HG03196 (cell line): ENCODE data around the gene RBM7.
A peak's percentile ranks its signal among the peaks of the same experiment; 100 is the strongest.

Experiments
- ATAC-seq: cut with Tn5 transposase; IDR thresholded peaks from one replicate; pipeline ENCODE4 v1.9.1; 2021; ENCODE audit not compliant: unreplicated experiment

Gene RBM7, protein sequence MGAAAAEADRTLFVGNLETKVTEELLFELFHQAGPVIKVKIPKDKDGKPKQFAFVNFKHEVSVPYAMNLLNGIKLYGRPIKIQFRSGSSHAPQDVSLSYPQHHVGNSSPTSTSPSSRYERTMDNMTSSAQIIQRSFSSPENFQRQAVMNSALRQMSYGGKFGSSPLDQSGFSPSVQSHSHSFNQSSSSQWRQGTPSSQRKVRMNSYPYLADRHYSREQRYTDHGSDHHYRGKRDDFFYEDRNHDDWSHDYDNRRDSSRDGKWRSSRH

GRCh38 chr11:114400216-114400914, at the start of gene RBM7, which contains the start of gene C11orf71:
RBM7 (plus strand) TSS chr11:114400666; CDS start chr11:114400672, 6 bp downstream.
C11orf71 (minus strand) TSS chr11:114400511; CDS start chr11:114400331, 180 bp downstream.
- ATAC-seq, result peak; percentile 97

GRCh38 chr11:114353443-114353842, 47.0 kb upstream of the RBM7 start:
- ATAC-seq, result no peak

DNA sequence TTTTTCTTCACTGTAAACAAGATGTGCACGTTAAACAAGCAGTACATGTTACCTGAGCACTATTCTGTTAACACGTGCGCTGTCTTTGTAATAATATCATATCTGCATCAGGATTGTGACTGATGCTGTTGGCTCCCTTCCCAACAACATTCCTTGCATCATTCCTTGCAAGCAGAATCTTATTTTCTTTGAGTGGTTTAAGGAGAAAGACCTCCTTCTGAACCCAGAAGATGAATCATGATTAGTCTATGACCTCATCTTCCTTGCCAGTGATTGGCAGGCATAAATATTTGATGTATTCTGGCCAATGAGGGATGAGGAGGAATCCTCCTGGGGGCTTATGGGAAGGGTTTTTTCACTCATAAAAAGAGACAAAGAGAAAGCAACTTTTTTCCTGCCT, 46.4 kb upstream of the RBM7 start:
- ATAC-seq, result no peak

DNA sequence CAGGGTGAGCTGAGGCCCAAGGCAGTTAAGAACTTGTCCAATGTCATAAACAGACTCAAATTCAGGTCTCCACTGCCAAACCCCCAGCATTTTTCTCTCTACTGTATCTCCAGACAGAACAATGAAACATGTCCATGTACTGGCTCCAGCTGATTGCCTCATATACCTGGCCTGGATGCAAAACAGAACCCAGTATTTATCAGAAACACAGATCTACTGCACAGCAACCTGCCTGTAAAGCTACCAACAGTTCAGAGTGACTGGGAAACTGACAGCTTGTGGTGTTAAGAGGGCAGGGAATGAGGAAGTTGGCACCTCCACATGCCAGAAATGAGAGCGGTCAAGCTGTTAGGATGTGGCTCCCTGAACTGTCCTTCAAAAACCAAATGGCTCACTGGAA, 41.8 kb upstream of the RBM7 start:
- ATAC-seq, result no peak

GRCh38 chr11:114359342-114359741, 41.1 kb upstream of the RBM7 start:
- ATAC-seq, result no peak

- ATAC-seq, result no peak
Observed at GRCh38 chr11:114362326-114362725, 38.1 kb upstream of the RBM7 start.

GRCh38 chr11:114362958-114363357, 37.5 kb upstream of the RBM7 start:
- no peak for ATAC-seq

GRCh38 chr11:114366331-114367243, 33.9 kb upstream of the RBM7 start:
- ATAC-seq, result no peak

GRCh38 chr11:114367244-114367957, 33.1 kb upstream of the RBM7 start:
- ATAC-seq, result no peak

- no peak for ATAC-seq
Observed at GRCh38 chr11:114368918-114369680, 31.4 kb upstream of the RBM7 start.

GRCh38 chr11:114375052-114375451, 25.4 kb upstream of the RBM7 start:
- no peak for ATAC-seq

DNA sequence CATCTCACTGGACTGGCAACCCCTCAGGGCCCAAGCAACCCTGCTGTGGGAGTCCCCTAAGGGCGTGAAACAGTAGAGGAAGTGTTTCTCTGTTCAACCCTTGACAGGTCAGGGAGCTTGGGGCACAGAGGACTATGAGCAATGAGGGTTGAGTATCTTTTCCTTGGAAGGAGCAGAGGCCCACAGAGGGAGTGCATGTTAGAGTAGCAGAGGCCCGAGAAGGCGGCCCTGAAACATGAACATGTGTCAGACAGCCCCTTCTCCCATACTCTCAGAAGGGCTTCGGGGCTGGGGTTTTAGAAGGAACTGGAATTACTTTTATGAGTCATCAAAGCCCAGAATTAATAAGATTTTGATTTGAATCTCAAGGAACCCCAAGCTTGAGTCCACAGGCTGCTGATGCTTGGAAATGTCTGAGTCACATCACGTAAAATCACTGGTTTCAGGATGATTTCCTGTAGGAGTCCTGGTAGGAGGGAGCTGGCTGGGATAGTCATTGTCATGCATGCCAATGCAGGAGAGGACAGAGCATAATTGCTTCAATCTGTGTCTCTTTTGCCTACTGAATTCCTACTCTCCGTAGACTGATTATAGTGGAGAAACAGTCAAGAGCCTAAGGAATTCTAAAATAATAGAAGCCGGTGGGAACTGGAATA, 22.7 kb upstream of the RBM7 start:
- ATAC-seq, result no peak

DNA sequence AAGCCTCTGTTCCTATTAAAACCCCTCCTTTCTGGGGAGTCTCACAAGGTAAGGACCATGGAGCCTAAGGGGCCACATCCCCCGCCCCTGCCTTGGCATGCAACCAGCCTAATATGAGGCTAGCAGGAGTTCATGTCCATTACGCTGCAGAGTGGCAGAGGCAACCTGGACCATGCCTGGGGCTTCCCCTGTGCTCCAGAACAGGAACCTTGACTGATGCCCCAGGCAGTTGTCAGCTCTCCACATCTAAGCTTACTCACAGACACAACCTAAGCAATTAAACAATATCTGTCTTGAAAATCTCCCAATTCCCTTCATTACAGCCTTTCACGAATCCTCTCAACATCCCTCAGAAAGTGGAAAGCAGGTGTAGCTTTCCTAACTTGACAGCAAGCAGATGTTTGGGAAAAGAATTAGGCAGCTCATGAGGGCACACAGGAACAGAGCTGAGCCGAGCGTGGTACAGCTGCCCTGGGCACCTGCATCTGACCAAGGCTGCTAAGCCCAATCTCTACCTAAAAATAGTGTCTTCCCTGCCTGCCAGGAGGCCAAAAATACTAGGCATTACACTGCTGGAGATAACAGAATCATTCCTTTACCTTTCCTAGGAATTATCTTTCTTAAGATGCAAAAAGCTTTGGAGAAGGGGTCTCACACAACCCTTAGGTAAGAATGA, 20.9 kb upstream of the RBM7 start:
- ATAC-seq, result no peak

GRCh38 chr11:114382509-114382908, 18.0 kb upstream of the RBM7 start:
- ATAC-seq, result no peak

DNA sequence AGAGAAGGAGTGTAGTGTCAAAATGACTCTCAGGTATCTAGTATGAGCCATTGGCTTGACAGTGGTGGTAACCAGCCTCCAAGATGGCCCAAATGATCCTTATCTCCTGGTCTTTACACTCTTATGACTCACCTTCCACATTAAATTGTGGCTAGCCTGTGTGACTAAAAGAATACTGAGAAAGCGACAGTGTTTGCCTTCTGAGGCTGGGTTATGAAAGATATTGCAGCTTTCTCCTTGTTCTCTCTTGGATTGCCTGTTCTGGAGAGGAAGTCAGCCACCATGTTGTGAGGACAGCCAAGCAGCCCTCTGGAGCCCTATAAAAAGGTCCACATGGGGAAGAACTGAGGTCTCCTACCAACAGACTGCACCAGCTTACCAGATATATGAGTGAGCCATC, 16.0 kb upstream of the RBM7 start:
- ATAC-seq, result no peak

DNA sequence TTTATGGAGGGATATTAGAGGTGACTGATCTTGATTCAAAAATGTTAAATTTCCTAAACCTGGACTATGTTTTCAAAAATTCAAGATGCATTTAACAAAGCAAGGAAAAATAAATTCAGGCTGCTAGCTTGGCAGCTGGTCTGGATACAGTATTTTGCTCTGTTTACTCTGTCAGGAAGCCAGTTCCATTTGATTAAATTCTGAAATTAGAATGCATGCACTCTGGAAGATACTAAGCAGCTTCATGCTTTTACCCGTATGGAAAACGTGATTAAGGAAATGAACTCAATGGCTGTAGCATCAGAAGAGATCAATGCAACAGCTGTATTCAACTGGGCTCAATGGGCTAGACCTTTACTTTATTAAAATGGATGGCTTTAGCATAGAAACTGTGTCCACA, 14.3 kb upstream of the RBM7 start:
- no peak for ATAC-seq

DNA sequence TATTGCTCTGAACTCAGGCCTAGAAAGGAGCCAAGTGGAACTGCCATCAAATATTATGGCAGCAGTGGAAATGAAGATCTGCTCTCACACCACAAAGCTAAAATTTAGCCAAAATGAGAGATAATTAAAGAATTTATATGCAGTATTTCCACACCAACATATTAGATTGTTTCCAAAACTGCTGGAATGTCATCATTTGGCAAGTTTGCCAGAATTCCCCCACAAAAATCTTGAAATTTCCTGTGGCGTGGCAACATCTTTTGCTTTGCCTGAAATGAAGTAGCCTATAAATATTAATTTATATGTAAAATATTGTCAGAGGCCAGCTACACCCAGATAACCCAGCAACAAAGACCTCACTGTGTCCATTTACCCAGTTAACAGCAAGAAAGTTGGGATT, 13.9 kb upstream of the RBM7 start:
- ATAC-seq, result no peak

GRCh38 chr11:114392735-114393667, 7.5 kb upstream of the RBM7 start:
- ATAC-seq, result no peak
